CD4-positive, alpha-beta T cell (primary cell): ENCODE results near the gene OPCML. TPM values are rescaled to one million over a fixed set of nuclear protein-coding genes. Genes with fewer than 3 reads are reported as not detected.

ENCODE experiments used
- ATAC-seq: fragments of 200-7000 bp; cut with Tn5 transposase; one replicate; pipeline ENCODE4 v1.10.0; 2022; ENCODE audit warnings: mild to moderate bottlenecking; ENCODE audit not compliant: poor library complexity
- CTCF ChIA-PET: fragments of 350-600 bp; sonication (Branson Sonifier 250); formaldehyde crosslinking; loops from one replicate; lab custom pipeline; 2021; ENCODE audit warnings: antibody characterized with exemption, inconsistent platforms; lab: Charles Lee
- POLR2A ChIA-PET: fragments of 350-600 bp; sonication (Branson Sonifier 250); formaldehyde crosslinking; loops from one replicate; lab custom pipeline; 2021; ENCODE audit warnings: antibody characterized with exemption, inconsistent platforms; lab: Charles Lee
- DNase-seq, 14 experiments: peaks; one replicate each; pipeline ENCODE4 v3.0.0-alpha.2; 2013 to 2020; ENCODE audit warnings: mixed read lengths in 2 of 14
- H3K27ac ChIP-seq, 2 donors: one replicate each; pipeline versions ENCODE4 v1.5.1 to v1.7.0; 2013; ENCODE audit warnings: low read length in 2 of 2, low read depth in 1 of 2, mild to moderate bottlenecking in 1 of 2
- H3K27me3 ChIP-seq, 2 experiments: 1 replicate in 1 of 2; 2 replicates in 1 of 2; pipeline versions ENCODE4 v1.6.1 to v1.7.0; 2013; ENCODE audit warnings: low read length in 2 of 2, control low read depth in 1 of 2, mild to moderate bottlenecking in 1 of 2, moderate library complexity in 1 of 2; ENCODE audit not compliant: insufficient read depth in 2 of 2, control insufficient read depth in 1 of 2
- H3K36me3 ChIP-seq: one replicate; pipeline ENCODE4 v1.6.1; 2013; ENCODE audit warnings: low read length, control low read depth; ENCODE audit not compliant: insufficient read depth
- H3K4me1 ChIP-seq: one replicate; pipeline ENCODE4 v1.6.1; 2013; ENCODE audit warnings: low read length, control low read depth; ENCODE audit not compliant: insufficient read depth
- H3K4me3 ChIP-seq: one replicate; pipeline ENCODE4 v1.5.1; 2013; ENCODE audit warnings: mild to moderate bottlenecking, low read length, moderate library complexity
- H3K9me3 ChIP-seq, 2 experiments: 1 replicate in 1 of 2; 2 replicates in 1 of 2; pipeline versions ENCODE4 v1.6.1 to v1.7.0; 2013; ENCODE audit warnings: low read length in 2 of 2, mild to moderate bottlenecking in 2 of 2, control low read depth in 1 of 2, moderate library complexity in 1 of 2; ENCODE audit not compliant: control insufficient read depth in 1 of 2, insufficient read depth in 1 of 2
- H3K27ac Mint-ChIP-seq: one replicate; pipeline ENCODE4 v1.8.0; 2020; ENCODE audit warnings: mixed read lengths
- H3K27me3 Mint-ChIP-seq: one replicate; pipeline ENCODE4 v1.8.0; 2021; ENCODE audit warnings: mixed read lengths
- H3K36me3 Mint-ChIP-seq: one replicate; pipeline ENCODE4 v1.8.0; 2021; ENCODE audit warnings: low read depth, mixed read lengths
- H3K4me1 Mint-ChIP-seq: one replicate; pipeline ENCODE4 v1.8.0; 2021; ENCODE audit warnings: low read depth, mixed read lengths
- H3K4me3 Mint-ChIP-seq: one replicate; pipeline ENCODE4 v1.8.0; 2020; ENCODE audit warnings: mild to moderate bottlenecking, mixed read lengths
- H3K9me3 Mint-ChIP-seq: one replicate; pipeline ENCODE4 v1.8.0; 2020; ENCODE audit warnings: mixed read lengths
- CTCF ChIP-seq: fragments of 200-600 bp; IDR thresholded peaks from one replicate; pipeline ENCODE4 v1.8.0; 2022; ENCODE audit warnings: antibody characterized with exemption, mild to moderate bottlenecking
- intact Hi-C, 2 experiments: fragments of 100-400 bp; cut with DNase I in 1 of 2; cut with micrococcal nuclease in 1 of 2; formaldehyde crosslinking; loops; one replicate each; pipeline versions ENCODE4 v1.15.1 to v1.9.0; 2023 to 2025; cut with DNase I, micrococcal nuclease
- total RNA-seq, 174 experiments: library from RNA in 2 of 174; stranded (reverse) in 2 of 174; gene quantifications; one replicate each; pipeline ENCODE4 v1.2.3 and lab custom pipeline; 2021 to 2026

Gene OPCML
- total RNA-seq, 2 experiments from 2014 or later: not detected

- ATAC-seq: no peak
- POLR2A ChIA-PET: no interaction called here
- H3K9me3 Mint-ChIP-seq: no peaks in the 10 kb centered on the region
- TF ChIP-seq CTCF: no peak
- H3K36me3 Mint-ChIP-seq: no peaks in the 10 kb centered on the region
- no peak overlapping the region for H3K4me3 Mint-ChIP-seq
- no peaks in the 10 kb centered on the region for H3K27me3 Mint-ChIP-seq
- no peak overlapping the region for H3K27ac Mint-ChIP-seq
- Histone ChIP-seq H3K27ac (no peak overlapping the region), H3K4me1 (no peaks in the 10 kb centered on the region), H3K9me3 (peaks cover 0 to 8% of the 10 kb centered on the region in 2 experiments), H3K27me3 (no peaks in the 10 kb centered on the region), H3K4me3 (no peak overlapping the region), H3K36me3 (no peaks in the 10 kb centered on the region)
- no peaks in the 10 kb centered on the region for H3K4me1 Mint-ChIP-seq
- intact Hi-C loops: no loop called here
- no peak for DNase-seq
- CTCF ChIA-PET: no interaction called here
These were observed 1087.4 kb downstream of the OPCML start for GRCh38 chr11:132444911-132445310.

GRCh38 chr11:132439711-132440255 is 1092.5 kb downstream of the OPCML start:
- peaks cover 0 to 8% of the 10 kb centered on the region in 2 experiments for H3K9me3 ChIP-seq
- ChIA-PET POLR2A (no interaction called here), CTCF (no interaction called here)
- H3K9me3 Mint-ChIP-seq: peaks cover 2% of the 10 kb centered on the region
- H3K36me3 Mint-ChIP-seq: no peaks in the 10 kb centered on the region
- H3K4me3 Mint-ChIP-seq: no peak overlapping the region
- H3K4me1 Mint-ChIP-seq: no peaks in the 10 kb centered on the region
- no peak for DNase-seq
- intact Hi-C loops: no loop called here
- no peak for ATAC-seq
- H3K27me3 Mint-ChIP-seq: no peaks in the 10 kb centered on the region
- no peaks in the 10 kb centered on the region for H3K36me3 ChIP-seq
- no peaks in the 10 kb centered on the region for H3K4me1 ChIP-seq
- no peak for TF ChIP-seq CTCF
- no peak overlapping the region for H3K27ac ChIP-seq
- no peak overlapping the region for H3K27ac Mint-ChIP-seq
- no peak overlapping the region for H3K4me3 ChIP-seq
- no peaks in the 10 kb centered on the region for H3K27me3 ChIP-seq

GRCh38 chr11:132438418-132438817 is 1093.9 kb downstream of the OPCML start:
- intact Hi-C loops: no loop called here

More at GRCh38 chr11:132438418-132438817, 1093.9 kb downstream of the OPCML start:
- no peaks in the 10 kb centered on the region for H3K27me3 ChIP-seq
- H3K4me1 ChIP-seq: no peaks in the 10 kb centered on the region
- ATAC-seq (no peak), DNase-seq (no peak)
- Mint-ChIP-seq H3K27ac (no peak overlapping the region), H3K4me3 (no peak overlapping the region), H3K27me3 (no peaks in the 10 kb centered on the region), H3K4me1 (no peaks in the 10 kb centered on the region), H3K9me3 (peaks cover 2% of the 10 kb centered on the region), H3K36me3 (no peaks in the 10 kb centered on the region)
- H3K9me3 ChIP-seq: peaks cover 0 to 8% of the 10 kb centered on the region in 2 experiments
- H3K27ac ChIP-seq: no peak overlapping the region
- TF ChIP-seq CTCF: no peak
- CTCF ChIA-PET: no interaction called here
- no peaks in the 10 kb centered on the region for H3K36me3 ChIP-seq
- no peak overlapping the region for H3K4me3 ChIP-seq
- POLR2A ChIA-PET: no interaction called here
